CD4-positive, alpha-beta T cell treated with Interferon gamma for 1 hour (primary cell): ENCODE measurements around the gene CAMTA2.
"Not testable (repeated sequence)": the region's sequence is repeated elsewhere in the genome, so short reads cannot be mapped to it uniquely, and the experiment has no call there.

Source experiments
- DNase-seq: peaks from one replicate; pipeline ENCODE4 v3.0.0-alpha.2; 2020

The CAMTA2 gene

GRCh38 chr17:4945176-4945943 lies 42.1 kb downstream of the CAMTA2 start:
- peak; percentile 76 for DNase-seq

DNA sequence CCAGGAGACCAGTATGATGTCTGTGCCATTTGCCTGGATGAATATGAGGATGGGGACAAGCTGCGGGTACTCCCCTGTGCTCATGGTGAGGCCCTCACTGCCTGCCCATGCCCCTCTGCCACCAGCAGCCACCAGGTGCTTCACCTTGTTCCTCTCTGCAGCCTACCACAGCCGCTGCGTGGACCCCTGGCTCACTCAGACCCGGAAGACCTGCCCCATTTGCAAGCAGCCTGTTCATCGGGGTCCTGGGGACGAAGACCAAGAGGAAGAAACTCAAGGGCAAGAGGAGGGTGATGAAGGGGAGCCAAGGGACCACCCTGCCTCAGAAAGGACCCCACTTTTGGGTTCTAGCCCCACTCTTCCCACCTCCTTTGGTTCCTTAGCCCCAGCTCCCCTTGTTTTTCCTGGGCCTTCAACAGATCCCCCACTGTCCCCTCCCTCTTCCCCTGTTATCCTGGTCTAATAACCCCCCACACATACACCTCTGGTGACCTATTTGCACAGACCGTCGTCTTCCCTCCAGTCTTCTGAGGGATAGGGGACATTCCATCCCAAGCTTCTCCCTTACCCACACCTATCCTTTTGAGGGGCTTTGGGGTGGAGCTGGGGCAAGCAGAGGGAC lies 42.8 kb downstream of the CAMTA2 start:
- no peak for DNase-seq

GRCh38 chr17:4944163-4944553 lies 43.3 kb downstream of the CAMTA2 start:
- DNase-seq: peak; percentile 43

GRCh38 chr17:4942760-4943508 lies 44.5 kb downstream of the CAMTA2 start:
- no peak for DNase-seq

DNA sequence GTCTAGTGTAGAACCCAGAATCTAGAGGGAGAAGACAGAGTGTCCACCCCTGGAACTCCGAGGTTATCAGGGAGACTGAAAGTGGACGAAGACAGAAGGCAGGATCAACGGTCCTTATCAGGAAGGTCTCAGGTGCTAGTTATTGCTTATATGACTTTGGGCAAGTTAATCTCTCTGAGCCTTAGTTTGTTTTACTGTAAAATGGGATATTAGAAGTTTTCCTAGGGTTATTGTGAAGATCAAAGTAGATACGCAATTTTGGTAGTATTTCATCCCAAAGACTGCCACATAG lies 46.2 kb downstream of the CAMTA2 start:
- DNase-seq: no peak

GRCh38 chr17:4940555-4941318 lies 46.7 kb downstream of the CAMTA2 start:
- no peak for DNase-seq

DNA sequence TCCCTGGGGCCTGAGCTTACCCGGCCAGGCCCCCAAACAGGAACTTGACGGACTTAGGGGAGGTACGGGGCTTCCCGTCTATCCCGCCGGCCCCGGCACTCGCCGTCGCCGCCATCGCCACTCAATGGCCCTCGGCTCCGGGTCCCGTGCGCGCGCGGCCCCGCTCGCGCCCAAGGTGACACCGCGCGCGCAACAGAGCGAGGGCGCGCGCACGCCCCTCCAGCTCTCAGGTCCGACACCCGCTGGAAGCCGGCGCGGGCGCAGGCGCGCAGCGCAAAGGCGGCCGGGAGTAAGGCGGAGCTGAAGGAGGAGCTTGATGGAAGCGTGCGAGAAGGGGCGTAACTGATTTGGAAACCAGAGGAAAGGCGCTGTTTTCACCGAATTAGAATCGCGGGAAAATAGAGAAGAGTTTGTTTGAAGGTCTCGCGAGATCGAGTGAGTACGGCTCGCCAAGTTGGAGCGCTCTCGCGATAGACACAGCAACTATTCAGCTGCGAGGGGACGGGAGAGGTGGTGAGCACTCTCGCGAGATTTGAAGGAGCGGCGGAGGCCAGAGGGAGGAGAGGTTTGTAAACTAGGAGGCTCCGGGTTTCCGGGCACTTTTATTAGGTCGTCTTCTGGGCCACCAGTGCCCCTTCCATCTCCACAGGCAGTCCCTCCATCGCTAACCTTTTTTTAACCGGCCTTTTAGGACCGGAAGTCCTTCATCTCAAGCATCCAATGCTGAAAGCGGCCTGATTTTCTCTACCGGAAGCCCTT lies 47.5 kb downstream of the CAMTA2 start, which contains the start of the genes RNF167 and SLC25A11:
TSS of gene RNF167 (plus strand) at position 473 of the 759 bp plus-strand sequence. CDS start 642 bp downstream, outside the sequence.
TSS of gene SLC25A11 (minus strand) at position 251 of the 759 bp plus-strand sequence. CDS start at position 115, 136 bp downstream.
- DNase-seq: peak; percentile 99

- no peak for DNase-seq
Observed at GRCh38 chr17:4939546-4939795, 48.0 kb downstream of the CAMTA2 start.

GRCh38 chr17:4938688-4939545 lies 48.6 kb downstream of the CAMTA2 start:
- DNase-seq: no peak

GRCh38 chr17:4938069-4938491 lies 49.4 kb downstream of the CAMTA2 start:
- DNase-seq: no peak

GRCh38 chr17:4937553-4937952 lies 49.9 kb downstream of the CAMTA2 start:
- DNase-seq: no peak

GRCh38 chr17:4936436-4936835 lies 51.0 kb downstream of the CAMTA2 start:
- no peak for DNase-seq

GRCh38 chr17:4935650-4936049 lies 51.8 kb downstream of the CAMTA2 start:
- DNase-seq: no peak

GRCh38 chr17:4934173-4934979 lies 53.1 kb downstream of the CAMTA2 start:
- no peak for DNase-seq

DNA sequence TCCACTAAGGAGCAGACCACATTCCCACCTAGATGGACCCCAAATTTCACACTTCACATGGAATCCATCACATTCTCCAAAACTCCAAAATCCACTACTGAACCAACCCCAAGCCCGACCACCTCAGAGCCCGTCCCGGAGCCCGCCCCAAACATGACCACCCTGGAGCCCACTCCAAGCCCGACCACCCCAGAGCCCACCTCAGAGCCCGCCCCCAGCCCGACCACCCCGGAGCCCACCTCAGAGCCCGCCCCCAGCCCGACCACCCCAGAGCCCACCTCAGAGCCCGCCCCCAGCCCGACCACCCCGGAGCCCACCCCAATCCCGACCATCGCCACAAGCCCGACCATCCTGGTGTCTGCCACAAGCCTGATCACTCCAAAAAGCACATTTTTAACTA lies 53.8 kb downstream of the CAMTA2 start:
- no peak for DNase-seq

DNA sequence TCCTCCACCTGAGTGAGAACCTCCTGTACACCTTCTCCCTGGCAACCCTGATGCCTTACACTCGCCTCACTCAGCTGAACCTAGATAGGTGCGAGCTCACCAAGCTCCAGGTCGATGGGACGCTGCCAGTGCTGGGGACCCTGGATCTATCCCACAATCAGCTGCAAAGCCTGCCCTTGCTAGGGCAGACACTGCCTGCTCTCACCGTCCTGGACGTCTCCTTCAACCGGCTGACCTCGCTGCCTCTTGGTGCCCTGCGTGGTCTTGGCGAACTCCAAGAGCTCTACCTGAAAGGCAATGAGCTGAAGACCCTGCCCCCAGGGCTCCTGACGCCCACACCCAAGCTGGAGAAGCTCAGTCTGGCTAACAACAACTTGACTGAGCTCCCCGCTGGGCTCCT lies 54.7 kb downstream of the CAMTA2 start:
- DNase-seq: no peak

- no peak for DNase-seq
Observed at GRCh38 chr17:4931963-4932362, 55.5 kb downstream of the CAMTA2 start, which contains the start of gene GP1BA. Gene GP1BA (plus strand): TSS chr17:4932277. CDS start chr17:4932605, 328 bp downstream.

DNA sequence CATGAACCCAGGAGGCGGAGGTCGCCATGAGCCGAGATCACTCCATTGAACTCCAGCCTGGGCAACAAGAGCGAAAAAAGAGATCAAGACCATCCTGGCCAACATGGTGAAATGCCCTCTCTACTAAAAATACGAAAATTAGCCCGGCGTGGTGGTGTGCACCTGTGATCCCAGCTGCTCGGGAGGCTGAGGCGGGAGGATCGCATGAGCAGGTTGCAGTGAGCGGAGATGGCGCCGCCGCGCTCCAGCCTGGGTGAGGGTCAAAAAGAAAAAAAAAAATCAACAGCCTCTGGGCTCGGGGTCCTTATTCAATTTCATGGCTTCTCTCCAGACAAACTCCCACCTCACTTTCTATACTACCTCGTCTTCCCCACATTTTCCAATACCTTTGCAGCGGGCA lies 58.6 kb downstream of the CAMTA2 start:
- DNase-seq: no peak

- DNase-seq: not testable (repeated sequence)
Observed at GRCh38 chr17:4926577-4927335, 60.7 kb downstream of the CAMTA2 start.

DNA sequence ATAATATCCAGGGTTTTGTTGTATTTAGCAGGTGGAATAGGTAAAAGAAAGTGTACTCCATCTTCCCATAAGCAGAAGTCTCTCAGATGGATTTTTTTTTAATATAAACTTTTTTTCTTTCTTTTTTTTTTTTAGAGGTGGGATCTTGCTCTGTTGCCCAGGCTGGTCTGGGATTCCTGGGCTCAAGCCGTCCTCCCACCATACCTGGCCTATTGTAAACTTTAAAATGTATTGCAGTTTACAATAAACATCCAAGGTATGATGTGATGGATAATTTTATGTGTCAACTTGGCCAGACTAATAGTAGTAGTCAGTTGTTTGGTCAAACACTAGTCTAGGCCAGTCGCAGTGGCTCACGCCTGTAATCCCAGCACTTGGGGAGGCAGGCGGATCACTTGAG lies 66.2 kb downstream of the CAMTA2 start:
- DNase-seq: no peak
